Measurements from ENCODE around the gene ALDH3B1. TPM values are rescaled to one million over a fixed set of nuclear protein-coding genes. Genes with fewer than 3 reads are reported as not detected.

Gene ALDH3B1
- total and polyA plus RNA-seq, 9 of the 15 experiments (the other 6 are each of a cell fraction or from before 2014, with no cell fraction given) = 0.01 to 0.35 (median 0.07) TPM; not detected in 2

- no peak for TF ChIP-seq ZBTB40 (IDR thresholded peaks at IDR 0.05)
- TF ChIP-seq ZBTB40 (CRISPR knock-in tag; IDR thresholded peaks at IDR 0.05) = no peak
- TF ChIP-seq CXXC5 (CRISPR knock-in tag; IDR thresholded peaks at IDR 0.05) = 0 out of 2 replicates have a peak, but pooled peaks have one; percentile 53
- TF ChIP-seq PHF20 (IDR thresholded peaks at IDR 0.05; ENCODE audit: partially characterized antibody) = no peak
- TF ChIP-seq TEAD1 (CRISPR knock-in tag; IDR thresholded peaks at IDR 0.05) = peak in 1 of 2 experiments; percentile 68; a peak in 1 of 4 replicates
- no peak for TF ChIP-seq ZNF274 (IDR thresholded peaks at IDR 0.05; ENCODE audit: borderline replicate concordance, low read depth, low read length)
- TF ChIP-seq SIN3B (IDR thresholded peaks at IDR 0.05; ENCODE audit: low read depth) = no peak
- TF ChIP-seq HMG20A (CRISPR knock-in tag; conservative IDR thresholded peaks at IDR 0.05) = no peak
- TF ChIP-seq SRF (CRISPR knock-in tag; IDR thresholded peaks at IDR 0.05) = no peak
- TF ChIP-seq MEF2D (tag; conservative IDR thresholded peaks at IDR 0.05; ENCODE audit: low read depth) = peak; percentile 84
- TF ChIP-seq ZNF239 (CRISPR knock-in tag; IDR thresholded peaks at IDR 0.05) = peak; percentile 56; the same call in 1 of the 2 replicates
- TF ChIP-seq CLOCK (CRISPR knock-in tag; IDR thresholded peaks at IDR 0.05; ENCODE audit: borderline replicate concordance) = no peak
Observed at GRCh38 chr11:68011051-68011943, 1.2 kb downstream of the ALDH3B1 start (continued).

All from K562 (cell line).